ENCODE results near the gene PLA2G1B.

- TF ChIP-seq CTCF (IDR thresholded peaks at IDR 0.05 in 8 of 11, conservative IDR thresholded peaks at IDR 0.05 in 3 of 11) (no peak), POLR2AphosphoS5 (IDR thresholded peaks at IDR 0.05) (no peak)
These were observed 49.5 kb upstream of the PLA2G1B start for GRCh38 chr12:120376934-120377572.
